Heart right ventricle (tissue), 16 donors: ENCODE results near the gene MSLN. TPM values are rescaled to one million over a fixed set of nuclear protein-coding genes. Genes with fewer than 3 reads are reported as not detected.

Experiments
- ATAC-seq, 8 donors: fragments of 200-7000 bp; cut with Tn5 transposase; one replicate each; pipeline ENCODE4 v1.9.1; 2020; ENCODE audit warnings: mild to moderate bottlenecking in 8 of 8, moderate library complexity in 8 of 8, moderate number of reproducible peaks in 1 of 8
- DNase-seq, 2 donors: peaks; one replicate each; pipeline ENCODE4 v3.0.0-alpha.2; 2020
- H3K27ac ChIP-seq, 10 donors: fragments of 200-600 bp; sonication (generic) in 2 of 10; one replicate each; pipeline versions ENCODE4 v1.5.0 to v1.8.0; 2020 to 2022; ENCODE audit warnings: mild to moderate bottlenecking in 3 of 10
- H3K27me3 ChIP-seq, 7 donors: fragments of 200-600 bp; one replicate each; pipeline ENCODE4 v1.8.0; 2021 to 2022; ENCODE audit warnings: mild to moderate bottlenecking in 2 of 7
- H3K36me3 ChIP-seq, 9 donors: fragments of 200-600 bp; sonication (generic) in 1 of 9; one replicate each; pipeline versions ENCODE4 v1.5.0 to v1.8.0; 2020 to 2022; ENCODE audit warnings: mild to moderate bottlenecking in 2 of 9
- H3K4me1 ChIP-seq, 9 donors: fragments of 200-600 bp; sonication (generic) in 1 of 9; one replicate each; pipeline versions ENCODE4 v1.5.0 to v1.8.0; 2020 to 2022; ENCODE audit warnings: mild to moderate bottlenecking in 4 of 9
- H3K4me3 ChIP-seq, 10 donors: fragments of 200-600 bp; sonication (generic) in 2 of 10; one replicate each; pipeline versions ENCODE4 v1.5.0 to v1.8.0; 2020 to 2022; ENCODE audit warnings: mild to moderate bottlenecking in 7 of 10, moderate library complexity in 2 of 10
- H3K9me3 ChIP-seq, 11 donors: fragments of 200-600 bp in 10 of 11; sonication (generic) in 2 of 11; one replicate each; pipeline versions ENCODE4 v1.5.0 to v1.8.0; 2013 to 2022; ENCODE audit warnings: mild to moderate bottlenecking in 2 of 11, control low read depth in 1 of 11, moderate library complexity in 1 of 11
- WGBS, 2 donors: extraction: QIAGEN DNeasy Blood & Tissue Kit; methylation state at CpG; one replicate each; pipeline ENCODE4 v1.1.7; 2013; ENCODE audit warnings: inconsistent platforms in 1 of 2; 5-methylcytosine and 5-hydroxymethylcytosine counted together
- intact Hi-C, 10 donors: fragments of 100-400 bp; cut with DNase I; formaldehyde crosslinking; loops; one replicate each; pipeline versions ENCODE4 v1.11.1 to v1.14.2; 2022
- long read RNA-seq, 3 donors: library from polyadenylated mRNA; unstranded; transcript quantifications; one replicate each; pipeline ENCODE4 v2.0.0, GENCODE V29; 2020 to 2021
- polyA plus RNA-seq, 2 donors: library from polyadenylated mRNA; stranded (reverse); fragments of 200-250 nt; gene quantifications; one replicate each; pipeline ENCODE4 v1.2.3, GENCODE V29; 2013
- total RNA-seq, 10 donors: library from RNA; stranded (reverse); fragmentation: NEBNext Ultra II Directional in 3 of 10; extraction: Animal tissue kit (Norgen Biotek cat#: 25700) in 3 of 10; gene quantifications; one replicate each; pipeline versions ENCODE4 v1.2.1 to v1.2.4, GENCODE V29; 2021 to 2023
- TF ChIP-seq, protein P1 (sequence below), 9 donors: fragments of 200-600 bp; sonication (generic) in 2 of 9; IDR thresholded peaks; one replicate each; pipeline versions ENCODE4 v1.5.0 to v1.8.0; 2021 to 2022; ENCODE audit warnings: antibody characterized with exemption in 9 of 9, mild to moderate bottlenecking in 5 of 9, moderate library complexity in 1 of 9
- donor health status: Arrhythmogenic right ventricular cardiomyopathy.
- donor health status: ischemic (EF 13 %, LVEDD 7.1; RV severe dilation, severe dysfunction).
- donor health status: healthy with polysubstance abuse.
- donor health status: DM: no; HTN: yes; CAD: no.
- donor health status: DM: no; HTN: no; CAD: no.
- donor health status: ischemic (EF 25% LVEDD 6.9; RV normal size, moderate dysfunction).
- donor health status: ischemic (EF 25% LVEDD 5.7; RV mildly dilated, moderate dysfunction).
- donor health status: healthy.
- donor health status: DM: yes; HTN: yes; CAD: no.
- donor health status: Ischemic cardiomyopathy.
- donor health status: ischemic (EF 35%, LVEDD 5.7; RV mildly dilated, moderate dysfunction).
- donor health status: nonischemic (EF 11% LVEDD 7.7; RV severe dilation, severe dysfunction).
- donor health status: DM: yes; HTN: yes; CAD: no.
- donor health status: PGD.
- donor health status: ischemic (EF 29% LVEDD 5.4; RV normal size, mild dysfunction).
- donor health status: nonischemic (EF 23%, LVEDD 6.1; RV moderate dilation, normal function).

The MSLN gene
- total RNA-seq (1 to 10 TPM in 1 of 10 donors, under 1 TPM in 2, not detected in 7; 0.17 to 4.0 (median 0.38) TPM), polyA plus RNA-seq (under 1 TPM in 1 of 2 donors, not detected in 1; 0.09 TPM)
- long read RNA-seq, donor 1: 0 reads
- long read RNA-seq, donor 2, partial matches to known transcripts: 0 of 1 reads
- long read RNA-seq, donor 2, other reads (novel, unspliced or antisense): 1 of 1 reads
- long read RNA-seq, donor 3: 0 reads

DNA sequence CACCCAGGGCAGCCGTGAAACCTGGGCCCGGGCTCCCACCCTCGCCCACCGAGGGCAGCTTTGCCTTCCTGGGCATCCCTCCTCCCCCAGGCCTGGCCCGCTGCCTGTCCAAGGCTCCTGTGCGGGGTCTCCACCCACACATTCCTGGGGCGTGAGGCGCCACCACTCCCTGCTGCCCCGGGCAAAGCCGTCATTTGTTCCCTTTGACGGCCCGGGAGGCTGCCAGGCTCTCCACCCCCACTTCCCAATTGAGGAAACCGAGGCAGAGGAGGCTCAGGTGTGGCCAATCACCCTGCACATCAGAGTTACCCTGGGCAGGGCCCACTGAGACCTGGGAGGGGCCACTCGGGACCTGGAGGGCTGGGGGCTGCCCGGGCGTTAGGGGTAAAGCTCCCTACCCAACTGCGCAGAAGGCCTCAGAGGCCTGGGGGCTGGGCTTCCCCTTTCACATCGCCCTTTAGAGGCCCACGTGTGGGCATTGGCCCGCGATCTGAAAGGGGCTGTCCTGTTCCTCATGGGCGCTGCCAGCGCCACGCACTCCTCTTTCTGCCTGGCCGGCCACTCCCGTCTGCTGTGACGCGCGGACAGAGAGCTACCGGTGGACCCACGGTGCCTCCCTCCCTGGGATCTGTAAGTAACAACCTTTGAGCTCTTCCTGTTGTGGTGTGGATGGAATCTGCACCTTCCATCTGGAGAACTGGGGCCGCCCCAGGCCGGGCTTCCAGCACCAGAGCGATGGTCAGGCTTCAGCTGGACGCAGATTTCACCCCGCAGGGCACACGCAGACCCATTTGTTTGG lies at the start of gene MSLN:
Gene MSLN (plus strand): TSS at position 190 of the 799 bp plus-strand sequence. CDS start 1,947 bp downstream, outside the sequence.
- Histone ChIP-seq H3K27ac (no peak within 1 kb of the TSS), H3K36me3 (no peaks in the 10 kb centered on the region), H3K4me3 (no peak within 1 kb of the TSS), H3K27me3 (peaks cover 6 to 36% (median 10%) of the 10 kb centered on the region in 7 donors), H3K4me1 (peaks cover 0 to 7% (median 0%) of the 10 kb centered on the region in 9 donors), H3K9me3 (no peaks in the 10 kb centered on the region)
- TF ChIP-seq, protein P1, sequence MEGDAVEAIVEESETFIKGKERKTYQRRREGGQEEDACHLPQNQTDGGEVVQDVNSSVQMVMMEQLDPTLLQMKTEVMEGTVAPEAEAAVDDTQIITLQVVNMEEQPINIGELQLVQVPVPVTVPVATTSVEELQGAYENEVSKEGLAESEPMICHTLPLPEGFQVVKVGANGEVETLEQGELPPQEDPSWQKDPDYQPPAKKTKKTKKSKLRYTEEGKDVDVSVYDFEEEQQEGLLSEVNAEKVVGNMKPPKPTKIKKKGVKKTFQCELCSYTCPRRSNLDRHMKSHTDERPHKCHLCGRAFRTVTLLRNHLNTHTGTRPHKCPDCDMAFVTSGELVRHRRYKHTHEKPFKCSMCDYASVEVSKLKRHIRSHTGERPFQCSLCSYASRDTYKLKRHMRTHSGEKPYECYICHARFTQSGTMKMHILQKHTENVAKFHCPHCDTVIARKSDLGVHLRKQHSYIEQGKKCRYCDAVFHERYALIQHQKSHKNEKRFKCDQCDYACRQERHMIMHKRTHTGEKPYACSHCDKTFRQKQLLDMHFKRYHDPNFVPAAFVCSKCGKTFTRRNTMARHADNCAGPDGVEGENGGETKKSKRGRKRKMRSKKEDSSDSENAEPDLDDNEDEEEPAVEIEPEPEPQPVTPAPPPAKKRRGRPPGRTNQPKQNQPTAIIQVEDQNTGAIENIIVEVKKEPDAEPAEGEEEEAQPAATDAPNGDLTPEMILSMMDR (IDR thresholded peaks at IDR 0.05): no peak
- intact Hi-C loops: no loop called here
- WGBS, 2 donors: 75 to 77% methylated on average over 37 of the region's 37 CpGs
- no peak for DNase-seq
- ATAC-seq: no peak

DNA sequence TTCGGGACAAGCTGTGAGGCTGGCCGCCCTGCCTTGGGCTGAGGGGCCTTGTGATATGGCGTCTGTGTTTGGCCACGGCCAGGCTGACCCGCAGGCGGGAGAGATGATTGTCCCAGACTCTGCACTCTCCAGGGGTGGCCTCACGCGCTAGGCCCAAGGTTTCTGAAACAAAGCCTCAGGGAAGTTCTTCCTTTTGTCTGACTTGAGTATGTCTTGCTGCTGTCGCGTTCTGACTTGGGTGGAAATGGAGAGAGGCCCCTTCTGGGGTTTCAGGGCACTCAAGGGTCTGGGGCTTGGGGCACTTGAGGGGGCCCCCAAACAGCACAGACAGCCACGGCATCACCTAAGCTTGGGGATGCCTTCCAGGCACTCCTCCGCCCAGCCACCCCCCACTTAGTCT lies 49.5 kb upstream of the MSLN start:
- Histone ChIP-seq H3K9me3 (no peaks in the 10 kb centered on the region), H3K27ac (no peak overlapping the region), H3K27me3 (peaks cover 11 to 71% (median 54%) of the 10 kb centered on the region in 7 donors), H3K4me1 (peaks cover 13 to 32% (median 20%) of the 10 kb centered on the region in 9 donors), H3K4me3 (no peak overlapping the region), H3K36me3 (no peaks in the 10 kb centered on the region)
- intact Hi-C loops: loop anchor here (1.0 to 10.0 kb wide), 9 partner anchors 30 to 386 kb away; partner anchors contain the start of genes CHTF18 (in 3 of the 10), RPUSD1 (in 3 of the 10) and C1QTNF8 (in 1 of the 10)
- DNase-seq (no peak), ATAC-seq (no peak)
- 73 to 78% methylated on average over 12 of the region's 12 CpGs for WGBS, 2 donors
- TF ChIP-seq, protein P1 (IDR thresholded peaks at IDR 0.05): no peak

DNA sequence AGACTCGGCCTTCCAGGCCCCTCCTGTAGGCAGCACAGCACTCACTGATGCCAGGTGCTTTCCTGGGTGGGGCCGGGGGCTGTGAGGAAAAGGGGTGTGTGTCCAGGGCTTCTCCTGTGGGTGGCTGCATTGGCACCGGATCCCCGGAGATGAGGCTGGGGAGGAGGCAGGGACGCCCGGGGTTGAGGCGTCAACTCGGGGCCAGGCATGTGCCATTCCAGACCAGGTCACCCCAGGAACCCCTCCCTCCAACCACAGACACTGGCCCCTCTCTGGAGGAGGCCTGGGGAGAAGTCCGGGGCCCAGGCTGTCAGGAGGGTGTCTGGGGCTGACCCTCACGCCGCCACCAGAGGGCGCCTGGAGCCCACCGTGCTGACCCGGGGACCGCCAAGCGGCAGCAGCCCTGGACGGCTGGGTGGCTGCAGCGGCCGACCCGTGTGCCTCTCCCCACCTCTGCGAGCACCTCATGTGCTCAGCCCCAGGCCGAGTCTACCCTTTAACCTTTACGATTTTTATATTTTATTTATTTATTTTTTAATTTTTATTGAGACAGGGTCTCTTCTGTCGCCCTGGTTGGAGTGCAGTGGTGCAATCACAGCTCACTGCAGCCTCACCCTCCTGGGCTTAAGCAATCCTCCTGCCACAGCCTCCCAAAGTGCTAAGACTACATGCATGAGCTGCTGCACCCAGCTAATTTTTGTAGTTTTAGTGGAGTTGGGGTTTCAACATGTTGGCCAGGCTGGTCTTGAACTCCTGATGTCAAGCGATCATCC lies 48.8 kb upstream of the MSLN start:
- DNase-seq (peak; percentile 72 to 88), ATAC-seq (peak; percentile 51 to 80 (median 66))
- H3K9me3 ChIP-seq: no peaks in the 10 kb centered on the region
- TF ChIP-seq, protein P1 (IDR thresholded peaks at IDR 0.05): peak; percentile 91 to 98 (median 96)
- intact Hi-C loops: loop anchor here (1.0 to 10.0 kb wide), 10 partner anchors 29 to 386 kb away; partner anchors contain the start of genes CHTF18 (in 3 of the 10), RPUSD1 (in 3 of the 10), C1QTNF8 (in 1 of the 10) and CIAO3 (in 1 of the 10)
- H3K4me3 ChIP-seq: no peak overlapping the region
- WGBS, 2 donors: 14% methylated on average over 23 to 25 of the region's 25 CpGs
- peaks cover 17 to 35% (median 26%) of the 10 kb centered on the region in 9 donors for H3K4me1 ChIP-seq
- no peak overlapping the region for H3K27ac ChIP-seq
- H3K27me3 ChIP-seq: peaks cover 5 to 71% (median 47%) of the 10 kb centered on the region in 7 donors
- H3K36me3 ChIP-seq: no peaks in the 10 kb centered on the region
